Measurements from ENCODE around the gene GABARAPL2. TPM values are rescaled to one million over a fixed set of nuclear protein-coding genes. Genes with fewer than 3 reads are reported as not detected.

Gene GABARAPL2
- total RNA-seq, 1 experiment from 2014 or later, result 40.1 TPM

- DNase-seq, result no peak
- peaks cover 39% of the 10 kb centered on the region for H3K36me3 ChIP-seq (replicated peaks; ENCODE audit: control insufficient read depth, insufficient read depth, low read length)
- no peak overlapping the region for H3K4me3 ChIP-seq (ENCODE audit: insufficient read depth, low read depth, low read length)
- no peaks in the 10 kb centered on the region for H3K27me3 ChIP-seq (ENCODE audit: control insufficient read depth, insufficient read depth, low read length)
Observed at GRCh38 chr16:75624921-75625334, 58.7 kb downstream of the GABARAPL2 start.

DNA sequence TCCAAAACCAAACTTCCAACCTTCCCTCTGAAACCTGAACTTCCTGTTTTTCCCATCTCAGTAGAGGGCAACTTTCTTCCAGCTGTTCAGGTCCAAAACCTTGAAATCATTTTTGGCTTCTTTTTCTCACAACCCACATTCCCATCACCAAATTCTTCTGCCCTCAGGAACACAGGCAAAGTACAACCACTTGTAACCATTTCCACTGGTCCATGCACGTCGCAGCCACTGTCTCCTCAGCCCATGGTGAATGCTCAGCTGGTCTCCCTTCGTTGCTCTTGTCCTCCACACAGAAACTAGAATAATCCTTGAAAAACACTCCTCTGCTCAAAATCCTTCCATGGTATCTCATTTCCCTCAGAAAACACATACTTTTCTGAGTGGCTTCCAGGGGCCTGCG, 60.6 kb downstream of the GABARAPL2 start:
- Histone ChIP-seq H3K27me3 (ENCODE audit: control insufficient read depth, insufficient read depth, low read length) (no peaks in the 10 kb centered on the region), H3K36me3 (replicated peaks; ENCODE audit: control insufficient read depth, insufficient read depth, low read length) (peaks cover 47% of the 10 kb centered on the region), H3K4me3 (ENCODE audit: insufficient read depth, low read depth, low read length) (no peak overlapping the region)
- DNase-seq, result no peak

Other genes starting within 250 kb of the GABARAPL2 start
- 36.0 and 55.2 TPM in 2 replicates for gene CFDP1, start 132.9 kb upstream of the GABARAPL2 start, total RNA-seq (2014; rRNA removed; shearing (Covaris generic))
- 43.7 and 55.9 TPM in 2 replicates for gene TMEM170A, start 101.7 kb upstream of the GABARAPL2 start, total RNA-seq (2014; rRNA removed; shearing (Covaris generic))
- gene CHST6, start 70.9 kb upstream of the GABARAPL2 start, total RNA-seq (2014; rRNA removed; shearing (Covaris generic)), result 9.7 and 11.5 TPM in 2 replicates
- gene CHST5, start 30.3 kb upstream of the GABARAPL2 start, total RNA-seq (2014; rRNA removed; shearing (Covaris generic)), result 0.90 TPM in 1 of 2 replicates, not detected in the other
- gene TMEM231, start 10.1 kb upstream of the GABARAPL2 start, total RNA-seq (2014; rRNA removed; shearing (Covaris generic)), result 11.3 and 12.9 TPM in 2 replicates
- 37.4 and 42.8 TPM in 2 replicates for gene ADAT1, start 56.9 kb downstream of the GABARAPL2 start, total RNA-seq (2014; rRNA removed; shearing (Covaris generic))
- 260 and 263 TPM in 2 replicates for gene KARS1, start 81.3 kb downstream of the GABARAPL2 start, total RNA-seq (2014; rRNA removed; shearing (Covaris generic))
- gene TERF2IP, start 81.4 kb downstream of the GABARAPL2 start, total RNA-seq (2014; rRNA removed; shearing (Covaris generic)), result 17.5 and 25.5 TPM in 2 replicates
- gene CPHXL2, start 110.6 kb downstream of the GABARAPL2 start, total RNA-seq (2014; rRNA removed; shearing (Covaris generic)), result not detected in 2 replicates
- not detected in 2 replicates for gene DUXB, start 135.1 kb downstream of the GABARAPL2 start, total RNA-seq (2014; rRNA removed; shearing (Covaris generic))
- not detected in 2 replicates for gene CPHXL, start 160.1 kb downstream of the GABARAPL2 start, total RNA-seq (2014; rRNA removed; shearing (Covaris generic))

All from H7 (cell line).